Trophoblast cell (in vitro differentiated cells and primary cell): ENCODE data around the gene RIMBP2.

Experiments used
- DNase-seq, 2 donors: peaks; one replicate each; pipeline ENCODE4 v3.0.0-alpha.2; 2016
- H2AFZ ChIP-seq: 2 replicates; pipeline ENCODE4 v1.6.1; 2013; ENCODE audit warnings: low read length, moderate library complexity, mild to moderate bottlenecking; ENCODE audit not compliant: insufficient read depth, poor library complexity
- H2AK5ac ChIP-seq: 2 replicates; pipeline ENCODE4 v1.6.1; 2013; ENCODE audit warnings: mild to moderate bottlenecking, low read length
- H2BK120ac ChIP-seq: 2 replicates; pipeline ENCODE4 v1.6.1; 2013; ENCODE audit warnings: low read length, mild to moderate bottlenecking, moderate library complexity; ENCODE audit not compliant: insufficient read depth, poor library complexity
- H2BK12ac ChIP-seq: 2 replicates; pipeline ENCODE4 v1.6.1; 2013; ENCODE audit warnings: mild to moderate bottlenecking, low read length, moderate library complexity
- H2BK5ac ChIP-seq: 2 replicates; pipeline ENCODE4 v1.6.1; 2013; ENCODE audit warnings: low read length, low read depth, moderate library complexity, mild to moderate bottlenecking; ENCODE audit not compliant: poor library complexity
- H3K14ac ChIP-seq: 2 replicates; pipeline ENCODE4 v1.6.1; 2013; ENCODE audit warnings: mild to moderate bottlenecking, low read length
- H3K18ac ChIP-seq: 2 replicates; pipeline ENCODE4 v1.6.1; 2013; ENCODE audit warnings: mild to moderate bottlenecking, low read length
- H3K23ac ChIP-seq: 2 replicates; pipeline ENCODE4 v1.6.1; 2013; ENCODE audit warnings: low read length
- H3K27ac ChIP-seq: 2 replicates; pipeline ENCODE4 v1.5.1; 2013; ENCODE audit warnings: low read depth, mild to moderate bottlenecking, inconsistent platforms, low read length, moderate library complexity
- H3K27me3 ChIP-seq: 2 replicates; pipeline ENCODE4 v1.6.1; 2013; ENCODE audit warnings: inconsistent platforms, mild to moderate bottlenecking, low read length, moderate library complexity; ENCODE audit not compliant: insufficient read depth
- H3K36me3 ChIP-seq, 2 experiments: 1 replicate in 1 of 2; 2 replicates in 1 of 2; pipeline ENCODE4 v1.6.1; 2013; ENCODE audit warnings: low read length in 2 of 2, mild to moderate bottlenecking in 2 of 2, moderate library complexity in 1 of 2; ENCODE audit not compliant: insufficient read depth in 2 of 2, control insufficient read depth in 1 of 2
- H3K4ac ChIP-seq: 2 replicates; pipeline ENCODE4 v1.6.1; 2013; ENCODE audit warnings: low read depth, mild to moderate bottlenecking, low read length, moderate library complexity
- H3K4me1 ChIP-seq, 2 experiments: 1 replicate in 1 of 2; 2 replicates in 1 of 2; pipeline ENCODE4 v1.6.1; 2013; ENCODE audit warnings: low read length in 2 of 2, mild to moderate bottlenecking in 2 of 2, moderate library complexity in 1 of 2; ENCODE audit not compliant: insufficient read depth in 2 of 2, control insufficient read depth in 1 of 2
- H3K4me2 ChIP-seq: 2 replicates; pipeline ENCODE4 v1.6.1; 2013; ENCODE audit warnings: inconsistent platforms, mild to moderate bottlenecking, low read length, moderate library complexity
- H3K4me3 ChIP-seq: 2 replicates; pipeline ENCODE4 v1.5.1; 2013; ENCODE audit warnings: mild to moderate bottlenecking, low read depth, low read length, inconsistent platforms
- H3K79me1 ChIP-seq: one replicate; pipeline ENCODE4 v1.6.1; 2013; ENCODE audit warnings: low read length
- H3K79me2 ChIP-seq: 2 replicates; pipeline ENCODE4 v1.6.1; 2013; ENCODE audit warnings: low read length, mild to moderate bottlenecking; ENCODE audit not compliant: control insufficient read depth, insufficient read depth, poor library complexity
- H3K9ac ChIP-seq: 2 replicates; pipeline ENCODE4 v1.6.1; 2013; ENCODE audit warnings: mild to moderate bottlenecking, low read length
- H3K9me3 ChIP-seq: 2 replicates; pipeline ENCODE4 v1.6.1; 2013; ENCODE audit warnings: low read depth, mild to moderate bottlenecking, control low read depth, inconsistent platforms, low read length; ENCODE audit not compliant: insufficient read depth
- H4K12ac ChIP-seq: 2 replicates; pipeline ENCODE4 v1.6.1; 2013; ENCODE audit warnings: low read depth, mild to moderate bottlenecking, low read length, moderate library complexity
- H4K8ac ChIP-seq: 2 replicates; pipeline ENCODE4 v1.6.1; 2013; ENCODE audit warnings: low read depth, mild to moderate bottlenecking, low read length, moderate library complexity
- H4K91ac ChIP-seq: one replicate; pipeline ENCODE4 v1.6.1; 2013; ENCODE audit warnings: low read depth, mild to moderate bottlenecking, low read length, moderate library complexity
- WGBS: extraction: QIAGEN DNeasy Blood & Tissue Kit; methylation state at CpG from one replicate; pipeline ENCODE4 v1.1.7; 2013; ENCODE audit warnings: missing lambda C conversion rate; ENCODE audit not compliant: insufficient read length, insufficient coverage; ENCODE audit errors: extremely low coverage; 5-methylcytosine and 5-hydroxymethylcytosine counted together

Gene RIMBP2

GRCh38 chr12:130644146-130644545 lies 72.0 kb downstream of the RIMBP2 start:
- Histone ChIP-seq H3K36me3 (no peaks in the 10 kb centered on the region), H3K18ac (no peak overlapping the region), H3K27ac (no peak overlapping the region), H3K4ac (no peak overlapping the region), H4K8ac (no peak overlapping the region), H3K9me3 (no peaks in the 10 kb centered on the region), H3K14ac (no peak overlapping the region), H4K91ac (no peak overlapping the region), H3K27me3 (no peaks in the 10 kb centered on the region), H3K4me1 (no peaks in the 10 kb centered on the region), H4K12ac (no peak overlapping the region), H2BK5ac (no peak overlapping the region), H3K23ac (no peak overlapping the region), H2AFZ (no peak overlapping the region), H3K4me2 (no peak overlapping the region), H3K4me3 (no peak overlapping the region), H3K9ac (no peak overlapping the region), H3K79me1 (no peaks in the 10 kb centered on the region), H2AK5ac (no peak overlapping the region), H2BK12ac (no peak overlapping the region), H2BK120ac (no peak overlapping the region), H3K79me2 (no peaks in the 10 kb centered on the region)
- no peak for DNase-seq
- no CpG with 5 or more reads among the region's 12 CpGs for WGBS

DNA sequence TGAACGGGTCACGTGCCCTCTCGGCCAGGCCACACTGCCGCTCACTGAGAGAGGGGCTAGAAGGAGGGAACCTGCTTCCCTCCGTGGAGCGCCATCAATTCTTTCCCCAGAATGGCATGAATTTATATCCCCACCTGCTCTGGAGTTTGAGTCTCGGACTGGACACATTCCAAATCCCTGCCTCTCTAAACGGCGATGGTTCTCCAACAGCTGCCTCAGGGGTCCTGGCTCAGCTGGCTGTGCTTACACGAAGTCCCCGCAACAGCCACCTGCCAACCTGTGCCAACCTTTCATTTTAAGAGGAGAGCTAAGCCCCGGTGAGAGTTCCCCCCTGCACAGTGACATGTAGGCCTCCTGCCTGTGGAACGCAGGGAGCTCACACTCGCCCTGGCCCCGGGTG lies 73.2 kb downstream of the RIMBP2 start:
- Histone ChIP-seq H2AK5ac (no peak overlapping the region), H3K18ac (no peak overlapping the region), H3K4ac (no peak overlapping the region), H3K4me1 (no peaks in the 10 kb centered on the region), H3K23ac (no peak overlapping the region), H3K9me3 (no peaks in the 10 kb centered on the region), H3K4me2 (no peak overlapping the region), H2BK5ac (no peak overlapping the region), H3K27me3 (no peaks in the 10 kb centered on the region), H4K91ac (no peak overlapping the region), H3K36me3 (no peaks in the 10 kb centered on the region), H3K79me2 (no peaks in the 10 kb centered on the region), H3K79me1 (no peaks in the 10 kb centered on the region), H4K8ac (no peak overlapping the region), H2BK120ac (no peak overlapping the region), H2AFZ (no peak overlapping the region), H3K9ac (no peak overlapping the region), H3K27ac (no peak overlapping the region), H2BK12ac (no peak overlapping the region), H3K4me3 (no peak overlapping the region), H3K14ac (no peak overlapping the region), H4K12ac (no peak overlapping the region)
- WGBS = no CpG with 5 or more reads among the region's 15 CpGs
- DNase-seq = no peak

GRCh38 chr12:130641533-130642184 lies 74.4 kb downstream of the RIMBP2 start:
- H3K79me2 ChIP-seq = no peaks in the 10 kb centered on the region
- no peak overlapping the region for H3K23ac ChIP-seq
- no CpG with 5 or more reads among the region's 14 CpGs for WGBS
- H3K79me1 ChIP-seq = no peaks in the 10 kb centered on the region
- no peak overlapping the region for H3K4me2 ChIP-seq
- no peak overlapping the region for H4K12ac ChIP-seq
- H3K4me3 ChIP-seq = no peak overlapping the region
- H4K8ac ChIP-seq = no peak overlapping the region
- no peaks in the 10 kb centered on the region for H3K9me3 ChIP-seq
- no peak overlapping the region for H3K4ac ChIP-seq
- H4K91ac ChIP-seq = no peak overlapping the region
- no peak overlapping the region for H3K27ac ChIP-seq
- H2AK5ac ChIP-seq = no peak overlapping the region
- H2BK5ac ChIP-seq = no peak overlapping the region
- no peak overlapping the region for H3K18ac ChIP-seq
- H2BK12ac ChIP-seq = no peak overlapping the region
- no peaks in the 10 kb centered on the region for H3K4me1 ChIP-seq
- H3K9ac ChIP-seq = no peak overlapping the region
- no peak overlapping the region for H3K14ac ChIP-seq
- no peak overlapping the region for H2AFZ ChIP-seq
- no peak overlapping the region for H2BK120ac ChIP-seq
- no peak for DNase-seq
- no peaks in the 10 kb centered on the region for H3K27me3 ChIP-seq
- H3K36me3 ChIP-seq = no peaks in the 10 kb centered on the region

GRCh38 chr12:130640901-130641300 lies 75.2 kb downstream of the RIMBP2 start:
- Histone ChIP-seq H3K14ac (no peak overlapping the region), H3K4me3 (peak overlapping the region; percentile 13), H2BK12ac (no peak overlapping the region), H3K79me2 (no peaks in the 10 kb centered on the region), H3K4ac (no peak overlapping the region), H3K9ac (no peak overlapping the region), H3K9me3 (no peaks in the 10 kb centered on the region), H4K12ac (no peak overlapping the region), H3K4me1 (no peaks in the 10 kb centered on the region), H3K79me1 (no peaks in the 10 kb centered on the region), H4K8ac (no peak overlapping the region), H3K27ac (no peak overlapping the region), H3K18ac (no peak overlapping the region), H3K23ac (no peak overlapping the region), H2AFZ (no peak overlapping the region), H3K27me3 (no peaks in the 10 kb centered on the region), H2BK120ac (no peak overlapping the region), H3K4me2 (no peak overlapping the region), H3K36me3 (no peaks in the 10 kb centered on the region), H2AK5ac (no peak overlapping the region), H4K91ac (no peak overlapping the region), H2BK5ac (no peak overlapping the region)
- no CpG with 5 or more reads among the region's 11 CpGs for WGBS
- DNase-seq = no peak
